Measurements from ENCODE around the gene UBE2G1. TPM values are rescaled to one million over a fixed set of nuclear protein-coding genes. Genes with fewer than 3 reads are reported as not detected.

Gene UBE2G1
- total RNA-seq, 1 experiment from 2014 or later = 36.7 TPM

DNA sequence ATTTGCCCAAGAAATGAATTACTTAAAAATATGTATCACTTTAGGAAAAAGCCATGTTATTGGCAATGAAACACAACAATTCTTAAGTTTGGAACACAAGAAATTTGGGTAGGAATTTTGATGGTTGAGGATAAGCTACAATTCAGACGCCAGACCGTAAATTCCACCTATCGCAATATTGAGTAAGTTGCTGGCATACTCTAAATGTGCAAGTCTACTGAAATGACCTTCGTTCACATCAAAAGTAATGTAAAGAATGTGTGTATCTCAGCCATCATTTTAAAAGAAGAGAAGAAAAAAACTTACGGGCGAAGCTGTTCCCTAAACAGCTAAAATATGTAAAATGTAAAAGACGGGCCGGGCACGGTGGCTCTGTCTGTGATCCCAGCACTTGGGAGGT is 33.4 kb downstream of the UBE2G1 start:
- Histone ChIP-seq H3K27ac (no peak overlapping the region), H3K4me1 (no peaks in the 10 kb centered on the region), H3K27me3 (no peaks in the 10 kb centered on the region), H3K9me3 (replicated peaks) (no peaks in the 10 kb centered on the region), H3K36me3 (no peaks in the 10 kb centered on the region), H3K4me3 (no peak overlapping the region)
- no peak for DNase-seq

- no peak overlapping the region for H3K27ac ChIP-seq
These were observed 34.0 kb downstream of the UBE2G1 start for GRCh38 chr17:4332296-4332970.

DNA sequence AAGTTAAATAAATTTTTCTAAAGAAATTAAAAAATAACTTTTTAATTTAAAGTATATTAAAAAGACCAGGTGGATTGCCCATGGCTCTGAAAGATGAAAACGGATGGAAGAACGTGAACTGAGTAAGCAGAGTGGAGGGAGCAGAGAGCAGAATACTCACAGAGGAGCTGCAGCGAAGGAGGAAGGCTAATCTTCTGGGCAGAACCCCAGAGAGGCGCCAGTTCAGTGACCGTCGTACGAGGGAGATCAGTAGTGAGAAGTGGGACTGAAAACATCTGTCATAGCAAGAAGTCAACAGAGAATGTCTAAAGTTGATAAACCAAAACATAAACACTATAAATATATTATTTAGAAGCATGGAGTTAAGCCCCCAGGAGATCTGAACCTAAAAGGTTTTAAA is 34.9 kb downstream of the UBE2G1 start:
- no peaks in the 10 kb centered on the region for H3K9me3 ChIP-seq (replicated peaks)
- no peaks in the 10 kb centered on the region for H3K36me3 ChIP-seq
- no peak for DNase-seq
- no peaks in the 10 kb centered on the region for H3K4me1 ChIP-seq
- H3K27ac ChIP-seq = no peak overlapping the region
- no peaks in the 10 kb centered on the region for H3K27me3 ChIP-seq
- H3K4me3 ChIP-seq = no peak overlapping the region

More at GRCh38 chr17:4332296-4332970, 34.0 kb downstream of the UBE2G1 start:
- DNase-seq = no peak
- H3K27me3 ChIP-seq = no peaks in the 10 kb centered on the region
- H3K9me3 ChIP-seq (replicated peaks) = no peaks in the 10 kb centered on the region
- no peaks in the 10 kb centered on the region for H3K4me1 ChIP-seq
- H3K4me3 ChIP-seq = no peak overlapping the region
- H3K36me3 ChIP-seq = no peaks in the 10 kb centered on the region

DNA sequence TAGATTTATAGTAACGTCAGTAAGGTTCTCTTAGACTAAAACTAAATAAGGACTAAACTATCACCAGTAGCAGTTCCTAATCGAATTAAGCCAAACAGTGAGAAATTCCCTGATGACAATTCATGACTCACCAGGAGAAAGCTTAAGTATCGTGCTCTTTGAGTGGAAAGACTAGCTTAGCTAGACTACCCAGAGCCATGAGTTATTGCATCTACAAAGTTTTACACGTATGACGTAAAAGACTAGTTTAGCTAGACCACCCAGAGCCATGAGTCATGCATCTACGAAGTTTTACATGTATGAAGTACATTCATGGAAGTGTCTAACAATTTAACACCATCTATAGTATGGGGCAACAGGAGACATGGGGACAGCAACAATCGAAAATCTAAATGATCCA is 36.6 kb downstream of the UBE2G1 start:
- no peak overlapping the region for H3K27ac ChIP-seq
- no peaks in the 10 kb centered on the region for H3K36me3 ChIP-seq
- H3K27me3 ChIP-seq = no peaks in the 10 kb centered on the region
- no peaks in the 10 kb centered on the region for H3K9me3 ChIP-seq (replicated peaks)
- no peaks in the 10 kb centered on the region for H3K4me1 ChIP-seq
- no peak overlapping the region for H3K4me3 ChIP-seq
- DNase-seq = no peak

DNA sequence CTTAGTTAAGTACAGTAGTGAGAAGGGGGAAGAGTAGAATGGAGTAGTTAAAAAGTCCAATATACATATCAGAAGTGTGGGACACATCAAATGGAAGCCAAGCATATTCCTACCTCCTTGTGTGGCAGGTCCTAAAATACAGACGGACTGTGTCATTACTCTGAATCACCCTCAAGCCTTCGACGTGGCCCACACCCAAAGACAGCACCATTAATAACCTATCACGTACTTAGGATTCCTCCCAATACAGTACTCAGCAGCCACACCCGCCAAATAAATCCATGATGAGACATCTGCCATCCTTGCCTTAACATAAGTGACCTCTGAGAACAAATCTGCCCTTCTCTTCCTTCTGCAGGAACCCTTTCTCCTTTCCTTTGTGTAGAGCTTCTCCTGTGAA is 38.9 kb downstream of the UBE2G1 start:
- H3K36me3 ChIP-seq = no peaks in the 10 kb centered on the region
- H3K27me3 ChIP-seq = no peaks in the 10 kb centered on the region
- no peaks in the 10 kb centered on the region for H3K9me3 ChIP-seq (replicated peaks)
- no peak overlapping the region for H3K27ac ChIP-seq
- no peaks in the 10 kb centered on the region for H3K4me1 ChIP-seq
- no peak overlapping the region for H3K4me3 ChIP-seq
- DNase-seq = no peak

DNA sequence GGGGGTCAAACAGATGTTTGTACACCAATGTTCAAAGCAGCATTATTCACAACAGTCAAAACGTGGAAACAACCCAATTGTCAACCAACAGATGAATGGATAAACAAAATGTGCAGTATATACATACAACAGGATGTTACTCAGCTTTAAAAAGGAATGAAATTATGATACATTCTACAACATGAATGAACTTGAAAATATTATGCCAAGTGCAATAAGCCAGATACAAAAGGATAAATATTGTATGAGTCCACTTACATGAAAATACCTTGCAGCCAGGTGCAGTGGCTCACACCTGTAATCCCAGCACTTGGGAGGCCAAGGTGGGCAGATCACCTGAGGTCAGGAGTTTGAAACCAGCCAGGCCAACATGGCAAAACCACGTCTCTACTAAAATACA is 39.9 kb downstream of the UBE2G1 start:
- no peak overlapping the region for H3K27ac ChIP-seq
- no peak for DNase-seq
- no peaks in the 10 kb centered on the region for H3K4me1 ChIP-seq
- no peaks in the 10 kb centered on the region for H3K9me3 ChIP-seq (replicated peaks)
- no peaks in the 10 kb centered on the region for H3K36me3 ChIP-seq
- no peak overlapping the region for H3K4me3 ChIP-seq
- no peaks in the 10 kb centered on the region for H3K27me3 ChIP-seq

- Histone ChIP-seq H3K4me3 (no peak overlapping the region), H3K4me1 (no peaks in the 10 kb centered on the region)
These were observed 40.4 kb downstream of the UBE2G1 start for GRCh38 chr17:4326112-4326511.

GRCh38 chr17:4324463-4324862 is 42.0 kb downstream of the UBE2G1 start:
- Histone ChIP-seq H3K27me3 (no peaks in the 10 kb centered on the region), H3K27ac (no peak overlapping the region), H3K4me3 (no peak overlapping the region), H3K9me3 (replicated peaks) (no peaks in the 10 kb centered on the region), H3K36me3 (no peaks in the 10 kb centered on the region), H3K4me1 (no peaks in the 10 kb centered on the region)
- no peak for DNase-seq

More at GRCh38 chr17:4326112-4326511, 40.4 kb downstream of the UBE2G1 start:
- Histone ChIP-seq H3K36me3 (no peaks in the 10 kb centered on the region), H3K27me3 (no peaks in the 10 kb centered on the region), H3K9me3 (replicated peaks) (no peaks in the 10 kb centered on the region), H3K27ac (no peak overlapping the region)
- no peak for DNase-seq

DNA sequence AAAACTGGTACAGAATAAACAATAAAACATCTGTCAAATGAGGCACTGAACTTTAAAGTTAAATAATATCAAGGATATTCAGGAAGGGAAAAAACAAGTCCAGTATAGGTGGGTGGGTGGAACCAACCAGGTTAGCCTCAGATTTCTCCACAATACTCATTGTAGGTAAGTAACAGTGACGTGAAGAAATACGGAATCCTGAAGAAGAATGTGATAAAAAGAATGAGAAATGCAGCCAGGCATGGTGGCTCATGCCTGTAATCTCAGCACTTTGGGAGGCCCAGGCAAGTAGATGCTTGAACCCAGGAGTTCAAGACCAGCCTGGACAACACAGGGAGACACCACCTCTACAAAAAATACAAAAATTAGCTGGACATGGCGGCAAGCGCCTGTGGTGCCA is 47.3 kb downstream of the UBE2G1 start:
- H3K27ac ChIP-seq = no peak overlapping the region
- no peaks in the 10 kb centered on the region for H3K27me3 ChIP-seq
- H3K9me3 ChIP-seq (replicated peaks) = no peaks in the 10 kb centered on the region
- H3K36me3 ChIP-seq = no peaks in the 10 kb centered on the region
- no peak overlapping the region for H3K4me3 ChIP-seq
- no peak for DNase-seq
- no peaks in the 10 kb centered on the region for H3K4me1 ChIP-seq

GRCh38 chr17:4318596-4318995 is 47.9 kb downstream of the UBE2G1 start:
- no peak overlapping the region for H3K27ac ChIP-seq
- H3K9me3 ChIP-seq (replicated peaks) = no peaks in the 10 kb centered on the region
- DNase-seq = no peak
- no peaks in the 10 kb centered on the region for H3K4me1 ChIP-seq
- no peaks in the 10 kb centered on the region for H3K27me3 ChIP-seq
- H3K4me3 ChIP-seq = no peak overlapping the region
- no peaks in the 10 kb centered on the region for H3K36me3 ChIP-seq

DNA sequence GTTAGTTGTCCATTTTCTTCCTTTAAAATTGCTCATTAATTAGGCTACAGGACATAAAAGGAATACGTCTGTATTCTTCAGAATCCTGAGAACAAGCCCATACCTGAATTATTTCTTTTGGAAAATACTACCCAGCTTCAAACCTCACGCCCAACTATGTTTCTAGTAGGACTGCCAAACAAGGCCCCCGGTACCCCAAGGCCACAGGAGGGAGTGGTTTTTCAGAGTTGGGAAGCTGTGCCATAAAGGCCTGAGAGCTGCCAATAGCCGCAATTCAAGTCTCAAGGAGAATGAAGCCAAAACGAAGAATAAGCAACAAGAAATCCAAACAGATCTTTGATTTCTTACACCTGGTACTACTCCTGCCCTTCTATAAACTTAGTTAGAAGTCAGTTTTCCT is 48.3 kb downstream of the UBE2G1 start:
- no peaks in the 10 kb centered on the region for H3K36me3 ChIP-seq
- no peaks in the 10 kb centered on the region for H3K4me1 ChIP-seq
- H3K4me3 ChIP-seq = no peak overlapping the region
- no peak for DNase-seq
- no peaks in the 10 kb centered on the region for H3K27me3 ChIP-seq
- no peaks in the 10 kb centered on the region for H3K9me3 ChIP-seq (replicated peaks)
- H3K27ac ChIP-seq = no peak overlapping the region

- no peaks in the 10 kb centered on the region for H3K9me3 ChIP-seq (replicated peaks)
- no peak overlapping the region for H3K4me3 ChIP-seq
- no peaks in the 10 kb centered on the region for H3K4me1 ChIP-seq
- no peak overlapping the region for H3K27ac ChIP-seq
- no peaks in the 10 kb centered on the region for H3K27me3 ChIP-seq
- no peak for DNase-seq
- H3K36me3 ChIP-seq = no peaks in the 10 kb centered on the region
These were observed 48.9 kb downstream of the UBE2G1 start for GRCh38 chr17:4317610-4318009.

DNA sequence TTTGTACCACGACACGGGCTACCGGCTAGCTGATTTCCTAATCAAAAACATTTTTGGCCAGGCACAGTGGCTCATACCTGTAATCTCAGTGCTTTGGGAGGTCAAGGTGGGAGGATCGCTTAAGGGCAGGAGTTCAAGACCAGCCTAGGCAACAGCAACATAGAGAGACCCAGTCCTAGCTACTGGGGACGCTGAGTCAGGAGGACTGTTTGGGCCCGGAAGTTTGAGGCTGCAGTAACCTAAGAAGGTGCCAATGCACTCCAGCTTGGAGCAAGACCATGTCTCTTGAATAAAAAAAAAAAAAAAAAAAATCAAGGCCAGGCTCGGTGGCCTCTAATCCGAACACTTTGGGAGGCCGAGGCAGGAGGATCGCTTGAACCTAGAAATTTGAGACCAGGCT is 49.8 kb downstream of the UBE2G1 start:
- Histone ChIP-seq H3K36me3 (no peaks in the 10 kb centered on the region), H3K27me3 (no peaks in the 10 kb centered on the region), H3K9me3 (replicated peaks) (no peaks in the 10 kb centered on the region), H3K4me1 (no peaks in the 10 kb centered on the region), H3K4me3 (no peak overlapping the region), H3K27ac (no peak overlapping the region)
- DNase-seq = no peak

DNA sequence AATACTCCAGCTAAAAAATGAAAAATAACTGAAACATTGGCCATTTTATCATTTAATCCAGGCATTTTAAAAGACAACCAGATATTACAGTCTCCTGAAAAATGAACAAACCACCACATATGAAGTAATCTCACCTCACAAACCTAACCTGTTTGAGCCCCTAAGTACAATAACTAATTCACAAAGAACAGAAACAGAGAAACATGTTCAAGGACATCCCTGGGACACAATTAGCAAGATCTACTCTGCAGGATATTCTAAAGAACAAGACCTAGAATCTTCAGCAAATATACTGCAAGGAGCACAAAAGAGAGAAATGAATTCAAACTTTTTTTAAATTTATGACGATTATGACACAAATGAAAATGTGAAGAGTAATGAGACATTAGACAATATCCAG is 51.9 kb downstream of the UBE2G1 start:
- Histone ChIP-seq H3K9me3 (replicated peaks) (no peaks in the 10 kb centered on the region), H3K36me3 (no peaks in the 10 kb centered on the region), H3K27ac (no peak overlapping the region), H3K4me3 (no peak overlapping the region), H3K4me1 (no peaks in the 10 kb centered on the region), H3K27me3 (no peaks in the 10 kb centered on the region)
- DNase-seq = no peak

GRCh38 chr17:4314179-4314578 is 52.3 kb downstream of the UBE2G1 start:
- Histone ChIP-seq H3K36me3 (no peaks in the 10 kb centered on the region), H3K9me3 (replicated peaks) (no peaks in the 10 kb centered on the region), H3K4me1 (no peaks in the 10 kb centered on the region), H3K4me3 (no peak overlapping the region), H3K27ac (no peak overlapping the region), H3K27me3 (no peaks in the 10 kb centered on the region)
- no peak for DNase-seq
